HCT116 (cell line): Measurements from ENCODE around the gene LTB4R. TPM values are rescaled to one million over a fixed set of nuclear protein-coding genes. Genes with fewer than 3 reads are reported as not detected.

Experiments
- ATAC-seq: fragments of 200-7000 bp; cut with Tn5 transposase; 2 replicates; pipeline ENCODE4 v1.9.1; 2020; ENCODE audit warnings: mild to moderate bottlenecking, moderate library complexity
- BruUV-seq: library from RNA; stranded (reverse); fragments of 400-500 nt; replicated peaks from 2 replicates; lab custom pipeline; 2021; lab: Mats Ljungman, UMichigan
- CTCF ChIA-PET: fragments of 300-600 bp; sonication (Branson Sonifier 250); formaldehyde crosslinking; loops from one replicate; lab custom pipeline; 2021; ENCODE audit warnings: antibody characterized with exemption; lab: Charles Lee
- POLR2A ChIA-PET: fragments of 300-600, 350-600 bp; sonication (Branson Sonifier 250); formaldehyde crosslinking; loops from one replicate; lab custom pipeline; 2021; ENCODE audit warnings: antibody characterized with exemption; lab: Charles Lee
- RAD21 ChIA-PET, 2 experiments: fragments of 300-600 bp; sonication (Branson Sonifier 250); formaldehyde crosslinking; loops; one replicate each; lab custom pipeline; 2023; ENCODE audit warnings: low total read pairs in 2 of 2; ENCODE audit not compliant: uncharacterized antibody in 2 of 2, unreplicated experiment in 2 of 2, low non-redundant PET in 1 of 2; lab: Charles Lee
- DNase-seq: peaks from one replicate; pipeline ENCODE4 v3.0.0-alpha.2; 2010; ENCODE audit warnings: low read depth, low spot score
- H2AFZ ChIP-seq: fragments of 200-600 bp; shearing (Covaris generic), sonication (generic); 2 replicates; pipeline ENCODE4 v1.6.1; 2017; ENCODE audit warnings: low read depth, mixed run types, mixed read lengths, antibody characterized with exemption, low read length; ENCODE audit not compliant: poor library complexity, severe bottlenecking
- H3K27ac ChIP-seq: 2 replicates; pipeline ENCODE4 v1.5.1; 2012; ENCODE audit warnings: low read depth, low read length
- H3K27me3 ChIP-seq: fragments of 200-600 bp; sonication (generic); 2 replicates; pipeline ENCODE4 v1.6.1; 2016; ENCODE audit warnings: mixed run types, low read length, mixed read lengths; ENCODE audit not compliant: insufficient read depth
- H3K36me3 ChIP-seq, 2 experiments: fragments of 200-500 bp in 1 of 2; fragments of 200-600 bp in 1 of 2; sonication (Bioruptor generic) in 1 of 2; sonication (generic) in 1 of 2; 2 replicates each; pipeline versions ENCODE4 v1.5.1 to v1.6.1; 2014 to 2016; ENCODE audit warnings: low read length in 2 of 2, inconsistent platforms in 1 of 2, mixed read lengths in 1 of 2, mixed run types in 1 of 2; ENCODE audit not compliant: insufficient read depth in 2 of 2, control insufficient read depth in 1 of 2
- H3K4me1 ChIP-seq, 2 experiments: fragments of 200-600 bp in 1 of 2; sonication (generic) in 1 of 2; 2 replicates each; pipeline versions ENCODE4 v1.5.1 to v1.6.1; 2012 to 2017; ENCODE audit warnings: low read length in 2 of 2, inconsistent platforms in 1 of 2, mild to moderate bottlenecking in 1 of 2, mixed read lengths in 1 of 2, mixed run types in 1 of 2, moderate library complexity in 1 of 2; ENCODE audit not compliant: insufficient read depth in 2 of 2, control insufficient read depth in 1 of 2
- H3K4me2 ChIP-seq: fragments of 200-600 bp; sonication (generic); 2 replicates; pipeline ENCODE4 v1.6.1; 2017; ENCODE audit warnings: mixed run types, low read length, mixed read lengths
- H3K4me3 ChIP-seq, 2 experiments: fragments of 200-600 bp in 1 of 2; sonication (generic) in 1 of 2; replicated peaks in 1 of 2; 2 replicates each; pipeline ENCODE4 v1.5.1; 2011 to 2016; ENCODE audit warnings: low read length in 2 of 2, control low read depth in 1 of 2, low read depth in 1 of 2, mild to moderate bottlenecking in 1 of 2, mixed read lengths in 1 of 2, mixed run types in 1 of 2
- H3K79me2 ChIP-seq: fragments of 200-600 bp; sonication (generic); 2 replicates; pipeline ENCODE4 v1.6.1; 2017; ENCODE audit warnings: mild to moderate bottlenecking, mixed run types, low read length, moderate library complexity, mixed read lengths; ENCODE audit not compliant: insufficient read depth
- H3K9ac ChIP-seq: fragments of 200-600 bp; sonication (generic); 2 replicates; pipeline ENCODE4 v1.6.1; 2016; ENCODE audit warnings: low read length, mixed read lengths
- H3K9me2 ChIP-seq: fragments of 200-600 bp; sonication (generic), shearing (Covaris generic); 2 replicates; pipeline ENCODE4 v1.6.1; 2017; ENCODE audit warnings: mixed run types, mild to moderate bottlenecking, moderate library complexity; ENCODE audit not compliant: insufficient read depth
- H3K9me3 ChIP-seq, 2 experiments: fragments of 200-500 bp in 1 of 2; fragments of 200-600 bp in 1 of 2; sonication (Bioruptor generic) in 1 of 2; sonication (generic) in 1 of 2; 2 replicates each; pipeline ENCODE4 v1.6.1; 2014 to 2017; ENCODE audit warnings: low read length in 2 of 2, mixed read lengths in 2 of 2, inconsistent platforms in 1 of 2, low read depth in 1 of 2, mild to moderate bottlenecking in 1 of 2, mixed run types in 1 of 2, moderate library complexity in 1 of 2; ENCODE audit not compliant: control insufficient read depth in 1 of 2, insufficient read depth in 1 of 2
- H4K20me1 ChIP-seq: fragments of 200-600 bp; sonication (generic), shearing (Covaris generic); 2 replicates; pipeline ENCODE4 v1.6.1; 2017; ENCODE audit warnings: mixed run types, mild to moderate bottlenecking, moderate library complexity; ENCODE audit not compliant: insufficient read depth
- CEBPB ChIP-seq: IDR thresholded peaks from 2 replicates; pipeline ENCODE4 v1.6.1; 2012; ENCODE audit warnings: low read depth
- EZH2 ChIP-seq: fragments of 200-600 bp; sonication (generic); IDR thresholded peaks from 2 replicates; pipeline ENCODE4 v1.6.1; 2017; ENCODE audit warnings: antibody characterized with exemption, mixed run types
- JUND ChIP-seq: IDR thresholded peaks from 2 replicates; pipeline ENCODE4 v1.6.1; 2012
- POLR2AphosphoS5 ChIP-seq: IDR thresholded peaks from 2 replicates; pipeline ENCODE4 v1.6.1; 2011; ENCODE audit warnings: mild to moderate bottlenecking, low read depth, low read length, moderate library complexity
- RAD21 ChIP-seq: IDR thresholded peaks from 2 replicates; pipeline ENCODE4 v1.6.1; 2012; ENCODE audit warnings: low read depth, mild to moderate bottlenecking
- intact Hi-C: fragments of 100-400 bp; cut with micrococcal nuclease; formaldehyde crosslinking; loops from 2 replicates; pipeline ENCODE4 v1.10.0; 2022
- total RNA-seq: library from RNA; stranded (reverse); gene quantifications from one replicate; pipeline ENCODE4 v1.2.1, GENCODE V29; 2021; ENCODE audit not compliant: unreplicated experiment
- TF ChIP-seq, protein P1 (sequence below), 3 experiments: fragments of 200-600 bp in 1 of 3; sonication (generic) in 1 of 3; IDR thresholded peaks in 2 of 3; conservative IDR thresholded peaks in 1 of 3; 2 replicates each; pipeline ENCODE4 v1.5.1; 2012 to 2017; ENCODE audit warnings: low read depth in 2 of 3, low read length in 2 of 3, antibody characterized with exemption in 1 of 3, borderline replicate concordance in 1 of 3, control low read depth in 1 of 3, mild to moderate bottlenecking in 1 of 3, mixed read lengths in 1 of 3, mixed run types in 1 of 3, moderate library complexity in 1 of 3; ENCODE audit not compliant: insufficient read depth in 1 of 3

LTB4R gene
- total RNA-seq, 1 experiment from 2014 or later, result 14.8 TPM

GRCh38 chr14:24332268-24332993 lies 21.1 kb downstream of the LTB4R start:
- intact Hi-C loops, result no loop called here
- Histone ChIP-seq H3K36me3 (no peaks in the 10 kb centered on the region), H3K27me3 (no peaks in the 10 kb centered on the region), H3K9me2 (no peaks in the 10 kb centered on the region), H3K9ac (no peak overlapping the region), H3K4me1 (peaks cover 4 to 12% of the 10 kb centered on the region in 2 experiments), H3K27ac (no peak overlapping the region), H4K20me1 (no peaks in the 10 kb centered on the region)
- TF ChIP-seq, protein P1, sequence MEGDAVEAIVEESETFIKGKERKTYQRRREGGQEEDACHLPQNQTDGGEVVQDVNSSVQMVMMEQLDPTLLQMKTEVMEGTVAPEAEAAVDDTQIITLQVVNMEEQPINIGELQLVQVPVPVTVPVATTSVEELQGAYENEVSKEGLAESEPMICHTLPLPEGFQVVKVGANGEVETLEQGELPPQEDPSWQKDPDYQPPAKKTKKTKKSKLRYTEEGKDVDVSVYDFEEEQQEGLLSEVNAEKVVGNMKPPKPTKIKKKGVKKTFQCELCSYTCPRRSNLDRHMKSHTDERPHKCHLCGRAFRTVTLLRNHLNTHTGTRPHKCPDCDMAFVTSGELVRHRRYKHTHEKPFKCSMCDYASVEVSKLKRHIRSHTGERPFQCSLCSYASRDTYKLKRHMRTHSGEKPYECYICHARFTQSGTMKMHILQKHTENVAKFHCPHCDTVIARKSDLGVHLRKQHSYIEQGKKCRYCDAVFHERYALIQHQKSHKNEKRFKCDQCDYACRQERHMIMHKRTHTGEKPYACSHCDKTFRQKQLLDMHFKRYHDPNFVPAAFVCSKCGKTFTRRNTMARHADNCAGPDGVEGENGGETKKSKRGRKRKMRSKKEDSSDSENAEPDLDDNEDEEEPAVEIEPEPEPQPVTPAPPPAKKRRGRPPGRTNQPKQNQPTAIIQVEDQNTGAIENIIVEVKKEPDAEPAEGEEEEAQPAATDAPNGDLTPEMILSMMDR (IDR thresholded peaks at IDR 0.05 in 2 of 3, conservative IDR thresholded peaks at IDR 0.05 in 1 of 3; ENCODE audit: borderline replicate concordance in 1 of 3, insufficient read depth in 1 of 3, low read depth in 2 of 3, low read length in 2 of 3), result peak; percentile 23 to 67 (median 61); a peak in 4 of 6 replicates
- TF ChIP-seq EZH2 (no peak), RAD21 (peak; percentile 46; the same call in 1 of the 2 replicates), JUND (no peak), CEBPB (no peak), POLR2AphosphoS5 (no peak)
- TF ChIP-seq, all 23 proteins: peak for 2
- ChIA-PET RAD21 (interaction anchor here (1.4 to 2.5 kb wide), 4 partner anchors 34 to 104 kb away, joined by 4 to 25 read pairs (median 12); no protein-coding TSS in a partner anchor), POLR2A (interaction anchor here (1.3 to 4.2 kb wide), 3 partner anchors 90 to 105 kb away, joined by 3 to 38 read pairs (median 5); partner anchors contain the start of genes CBLN3, KHNYN and TINF2), CTCF (interaction anchor here (1.2 to 6.3 kb wide), 9 partner anchors 12 to 104 kb away, joined by 3 to 162 read pairs (median 11); partner anchors contain the start of genes CBLN3, CIDEB and KHNYN)
- no TSS peak for BruUV-seq
- no peaks in the 10 kb centered on the region for H3K9me3 ChIP-seq
- ATAC-seq (peak; percentile 58), DNase-seq (no peak)
- H3K79me2 ChIP-seq, result no peaks in the 10 kb centered on the region
- H2AFZ ChIP-seq, result no peak overlapping the region
- H3K4me2 ChIP-seq, result no peak overlapping the region
- no peak overlapping the region for H3K4me3 ChIP-seq
